DOHH2 (cell line): ENCODE data around the gene EFCAB14.
"Not testable (repeated sequence)": the region's sequence is repeated elsewhere in the genome, so short reads cannot be mapped to it uniquely, and the experiment has no call there.

Experiments
- H3F3A ChIP-seq: fragments of 200-600 bp; sonication (generic), shearing (Covaris generic); 2 replicates; pipeline ENCODE4 v1.6.0; 2016; ENCODE audit warnings: antibody characterized with exemption, mild to moderate bottlenecking; ENCODE audit not compliant: control insufficient read depth, insufficient read depth
- H3K27ac ChIP-seq: fragments of 200-600 bp; sonication (generic); 2 replicates; pipeline ENCODE4 v1.5.1; 2014; ENCODE audit warnings: low read depth, mild to moderate bottlenecking, low read length, moderate library complexity
- H3K27me3 ChIP-seq: fragments of 200-600 bp; sonication (generic); 2 replicates; pipeline ENCODE4 v1.6.1; 2014; ENCODE audit warnings: mild to moderate bottlenecking, low read length, mixed read lengths; ENCODE audit not compliant: control insufficient read depth
- H3K36me3 ChIP-seq: fragments of 200-600 bp; sonication (generic); 2 replicates; pipeline ENCODE4 v1.6.1; 2014; ENCODE audit warnings: mild to moderate bottlenecking, low read length, moderate library complexity, mixed read lengths; ENCODE audit not compliant: control insufficient read depth
- H3K4me1 ChIP-seq: fragments of 200-600 bp; sonication (generic); 2 replicates; pipeline ENCODE4 v1.6.1; 2014; ENCODE audit warnings: mild to moderate bottlenecking, low read length, mixed read lengths; ENCODE audit not compliant: control insufficient read depth
- H3K4me2 ChIP-seq: fragments of 200-600 bp; sonication (generic); 2 replicates; pipeline ENCODE4 v1.6.0; 2014; ENCODE audit warnings: mild to moderate bottlenecking, low read length, moderate library complexity
- H3K4me3 ChIP-seq: fragments of 200-600 bp; sonication (generic); 2 replicates; pipeline ENCODE4 v1.5.1; 2014; ENCODE audit warnings: mild to moderate bottlenecking, low read length, mixed read lengths
- H3K79me2 ChIP-seq: fragments of 200-600 bp; sonication (generic); 2 replicates; pipeline ENCODE4 v1.6.1; 2014; ENCODE audit warnings: mild to moderate bottlenecking, low read length, mixed read lengths; ENCODE audit not compliant: control insufficient read depth
- H3K9me2 ChIP-seq: fragments of 200-600 bp; sonication (generic); replicated peaks from 2 replicates; pipeline ENCODE4 v1.6.1; 2014; ENCODE audit warnings: mild to moderate bottlenecking, low read length, mixed read lengths; ENCODE audit not compliant: control insufficient read depth
- H3K9me3 ChIP-seq: fragments of 200-600 bp; sonication (generic); 2 replicates; pipeline ENCODE4 v1.6.1; 2014; ENCODE audit warnings: antibody characterized with exemption, low read length, mixed read lengths; ENCODE audit not compliant: control insufficient read depth, insufficient read depth
- H4K20me1 ChIP-seq: fragments of 200-600 bp; sonication (generic); 2 replicates; pipeline ENCODE4 v1.6.0; 2014; ENCODE audit warnings: low read depth, mild to moderate bottlenecking, antibody characterized with exemption, low read length, moderate library complexity; ENCODE audit not compliant: control insufficient read depth, insufficient read depth
- EZH2phosphoT487 ChIP-seq: fragments of 200-600 bp; sonication (generic); IDR thresholded peaks from 2 replicates; pipeline ENCODE4 v1.6.1; 2017; ENCODE audit warnings: borderline replicate concordance, mild to moderate bottlenecking, antibody characterized with exemption, low read length, moderate library complexity, mixed read lengths
- TF ChIP-seq, protein P1 (sequence below): fragments of 200-600 bp; sonication (generic); IDR thresholded peaks from one replicate; pipeline ENCODE4 v1.5.1; 2014; ENCODE audit warnings: antibody characterized with exemption, mild to moderate bottlenecking, low read depth, low read length; ENCODE audit not compliant: poor library complexity, severe bottlenecking

EFCAB14 gene

GRCh38 chr1:46655848-46656247 lies 63.1 kb downstream of the EFCAB14 start:
- Histone ChIP-seq H3K36me3 (peaks cover 50% of the 10 kb centered on the region), H3F3A (no peaks in the 10 kb centered on the region), H3K4me1 (no peaks in the 10 kb centered on the region), H3K79me2 (no peaks in the 10 kb centered on the region), H3K9me3 (no peaks in the 10 kb centered on the region), H3K9me2 (no peaks in the 10 kb centered on the region), H3K4me3 (no peak overlapping the region), H3K27ac (no peak overlapping the region), H3K27me3 (no peaks in the 10 kb centered on the region), H4K20me1 (no peaks in the 10 kb centered on the region), H3K4me2 (no peak overlapping the region)
- TF ChIP-seq, protein P1, sequence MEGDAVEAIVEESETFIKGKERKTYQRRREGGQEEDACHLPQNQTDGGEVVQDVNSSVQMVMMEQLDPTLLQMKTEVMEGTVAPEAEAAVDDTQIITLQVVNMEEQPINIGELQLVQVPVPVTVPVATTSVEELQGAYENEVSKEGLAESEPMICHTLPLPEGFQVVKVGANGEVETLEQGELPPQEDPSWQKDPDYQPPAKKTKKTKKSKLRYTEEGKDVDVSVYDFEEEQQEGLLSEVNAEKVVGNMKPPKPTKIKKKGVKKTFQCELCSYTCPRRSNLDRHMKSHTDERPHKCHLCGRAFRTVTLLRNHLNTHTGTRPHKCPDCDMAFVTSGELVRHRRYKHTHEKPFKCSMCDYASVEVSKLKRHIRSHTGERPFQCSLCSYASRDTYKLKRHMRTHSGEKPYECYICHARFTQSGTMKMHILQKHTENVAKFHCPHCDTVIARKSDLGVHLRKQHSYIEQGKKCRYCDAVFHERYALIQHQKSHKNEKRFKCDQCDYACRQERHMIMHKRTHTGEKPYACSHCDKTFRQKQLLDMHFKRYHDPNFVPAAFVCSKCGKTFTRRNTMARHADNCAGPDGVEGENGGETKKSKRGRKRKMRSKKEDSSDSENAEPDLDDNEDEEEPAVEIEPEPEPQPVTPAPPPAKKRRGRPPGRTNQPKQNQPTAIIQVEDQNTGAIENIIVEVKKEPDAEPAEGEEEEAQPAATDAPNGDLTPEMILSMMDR: no peak
- no peak for TF ChIP-seq EZH2phosphoT487

DNA sequence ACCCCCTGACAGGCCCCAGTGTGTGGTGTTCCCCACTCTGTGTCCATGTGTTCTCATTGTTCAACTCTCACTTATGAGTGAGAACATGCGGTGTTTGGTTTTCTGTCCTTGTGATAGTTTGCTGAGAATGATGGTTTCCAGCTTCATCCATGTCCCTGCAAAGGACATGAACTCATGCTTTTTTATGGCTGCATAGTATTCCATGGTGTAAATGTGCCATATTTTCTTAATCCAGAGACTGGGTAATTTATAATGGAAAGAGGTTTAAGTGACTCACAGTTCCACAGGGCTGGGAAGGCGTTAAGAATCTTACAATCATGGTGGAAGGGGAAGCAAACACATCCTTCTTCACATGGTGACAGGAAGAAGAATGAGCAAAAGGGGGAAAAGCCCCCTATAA lies 64.2 kb downstream of the EFCAB14 start:
- H3K9me3 ChIP-seq, H3K79me2 ChIP-seq, H3K27ac ChIP-seq, H3K4me1 ChIP-seq, H3K9me2 ChIP-seq, H4K20me1 ChIP-seq, H3K4me3 ChIP-seq, H3K27me3 ChIP-seq, H3F3A ChIP-seq, H3K4me2 ChIP-seq: not testable (repeated sequence)
- peaks cover 60% of the 10 kb centered on the region for H3K36me3 ChIP-seq

DNA sequence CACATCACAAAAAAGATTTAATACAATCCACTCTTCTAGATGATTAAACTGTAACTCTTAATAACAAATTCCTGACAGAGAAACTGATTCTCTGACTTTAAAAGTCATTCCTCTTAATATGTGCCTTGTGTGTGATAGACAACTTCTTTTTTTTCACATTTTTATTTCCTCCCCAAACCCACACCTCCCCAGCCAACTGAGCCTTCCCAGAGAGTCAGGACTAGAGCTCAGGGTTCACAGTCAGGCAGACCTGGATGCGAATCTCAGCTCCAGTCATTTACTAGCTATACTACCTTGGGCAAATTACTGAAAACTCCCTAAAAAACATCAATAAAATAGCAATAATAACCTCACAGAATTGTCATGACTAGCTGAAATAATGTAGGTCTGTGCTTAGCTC lies 64.9 kb downstream of the EFCAB14 start:
- no peak overlapping the region for H3K4me2 ChIP-seq
- no peak for TF ChIP-seq EZH2phosphoT487
- TF ChIP-seq, protein P1: no peak
- H3K27ac ChIP-seq: no peak overlapping the region
- H4K20me1 ChIP-seq: no peaks in the 10 kb centered on the region
- peaks cover 65% of the 10 kb centered on the region for H3K36me3 ChIP-seq
- no peaks in the 10 kb centered on the region for H3K79me2 ChIP-seq
- no peaks in the 10 kb centered on the region for H3K9me2 ChIP-seq
- H3K9me3 ChIP-seq: no peaks in the 10 kb centered on the region
- H3F3A ChIP-seq: no peaks in the 10 kb centered on the region
- H3K4me3 ChIP-seq: no peak overlapping the region
- no peaks in the 10 kb centered on the region for H3K4me1 ChIP-seq
- H3K27me3 ChIP-seq: no peaks in the 10 kb centered on the region

- Histone ChIP-seq H3K4me3 (no peak overlapping the region), H3K27ac (no peak overlapping the region), H3K36me3 (peaks cover 65% of the 10 kb centered on the region)
Observed at GRCh38 chr1:46653405-46653958, 65.4 kb downstream of the EFCAB14 start.

More at GRCh38 chr1:46653405-46653958, 65.4 kb downstream of the EFCAB14 start:
- Histone ChIP-seq H3K79me2 (no peaks in the 10 kb centered on the region), H4K20me1 (no peaks in the 10 kb centered on the region), H3K4me2 (no peak overlapping the region), H3K4me1 (no peaks in the 10 kb centered on the region), H3K9me2 (no peaks in the 10 kb centered on the region), H3K27me3 (no peaks in the 10 kb centered on the region), H3K9me3 (no peaks in the 10 kb centered on the region), H3F3A (no peaks in the 10 kb centered on the region)
- no peak for TF ChIP-seq EZH2phosphoT487
- TF ChIP-seq, protein P1: no peak
